GM18868 (cell line): ENCODE measurements around the gene GRN.
"Not testable (repeated sequence)": the region's sequence is repeated elsewhere in the genome, so short reads cannot be mapped to it uniquely, and the experiment has no call there.

ENCODE experiments used
- ATAC-seq: cut with Tn5 transposase; IDR thresholded peaks from one replicate; pipeline ENCODE4 v1.9.1; 2021; ENCODE audit warnings: mild to moderate bottlenecking, moderate library complexity; ENCODE audit not compliant: unreplicated experiment

Gene GRN

DNA sequence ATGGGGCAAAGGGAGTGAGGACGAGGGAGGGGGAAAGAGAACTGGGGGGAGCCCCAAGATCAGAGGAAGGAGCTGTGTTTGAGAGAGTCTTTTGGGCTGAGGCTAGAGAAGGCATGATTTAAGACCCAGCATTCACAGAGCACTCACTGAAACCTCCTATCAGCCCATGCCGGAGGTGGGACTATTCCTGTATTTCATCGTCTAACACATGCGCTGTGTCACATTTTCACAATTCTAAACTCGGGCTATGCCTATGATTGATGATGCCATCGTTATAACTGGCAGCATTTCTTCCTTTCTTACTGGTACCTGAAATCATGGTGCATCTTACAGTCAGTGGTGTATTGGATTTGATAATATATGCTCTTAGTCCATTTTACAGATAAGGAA, 15.0 kb downstream of the GRN start:
- no peak for ATAC-seq

DNA sequence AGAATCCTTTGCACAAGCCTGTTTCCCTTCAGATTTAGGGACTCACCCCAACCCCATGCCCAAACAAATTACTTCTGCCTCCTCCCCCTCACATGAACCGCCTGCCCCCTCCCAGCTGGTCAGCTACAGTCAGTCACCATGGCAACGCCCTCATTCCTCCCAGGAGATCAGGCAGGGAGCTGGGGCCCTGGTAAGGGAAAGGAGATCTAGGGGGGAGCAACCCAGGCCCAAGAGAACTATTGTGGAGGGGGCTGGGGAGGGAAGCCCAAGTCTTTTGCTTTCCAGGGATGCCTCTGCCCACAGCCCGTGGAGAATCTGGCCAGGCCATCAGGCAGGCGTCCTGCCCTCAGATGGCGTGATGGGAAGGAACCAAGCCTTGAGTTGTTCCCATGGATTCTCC, 15.7 kb downstream of the GRN start:
- no peak for ATAC-seq

DNA sequence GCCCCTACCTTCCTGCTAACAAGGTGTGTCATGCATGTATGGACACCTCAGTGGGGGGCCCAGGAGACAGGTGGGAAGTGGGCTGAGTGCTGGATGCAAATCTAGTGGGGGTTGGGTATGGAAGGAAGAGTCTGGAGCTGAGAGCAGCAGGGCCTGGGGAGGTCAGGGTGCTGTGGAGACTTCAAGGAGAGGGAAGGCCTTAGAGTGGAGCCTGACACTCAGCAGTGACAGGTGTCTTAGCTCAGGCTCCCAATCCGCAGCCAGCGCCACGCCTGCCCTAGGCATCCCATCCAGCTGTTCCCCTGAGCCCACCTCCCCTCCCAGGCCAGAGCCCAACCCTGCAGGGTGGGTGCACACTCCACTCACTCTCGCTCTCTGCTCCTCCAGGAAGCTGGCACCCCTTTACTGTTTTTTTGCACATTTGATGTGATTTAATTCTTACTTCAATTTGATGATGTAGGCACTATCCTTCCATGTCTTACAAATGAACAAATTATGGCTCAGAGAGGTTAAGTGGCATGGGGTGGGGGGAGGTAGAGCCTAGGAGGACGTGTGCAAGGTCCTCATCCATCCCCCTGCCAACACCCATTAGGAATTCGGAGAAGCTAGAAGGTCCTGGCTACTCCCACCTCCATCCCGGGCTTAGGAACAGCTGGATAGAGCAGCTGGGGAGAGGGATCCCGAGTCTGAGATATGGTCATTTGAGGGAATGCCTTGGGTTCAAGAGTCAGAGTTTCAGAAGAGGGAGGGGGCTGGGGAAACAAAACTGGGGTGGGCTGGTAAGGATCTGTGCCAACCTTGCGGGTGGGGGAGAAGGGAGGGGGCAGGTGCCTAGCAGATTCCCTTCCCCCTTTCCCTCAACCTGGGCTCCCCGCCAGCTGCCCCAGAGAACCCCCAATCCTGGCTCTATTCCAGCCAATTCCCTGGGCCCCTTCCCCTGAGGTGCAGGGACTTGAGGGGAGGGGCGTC, 16.5 kb downstream of the GRN start:
- ATAC-seq, result no peak

DNA sequence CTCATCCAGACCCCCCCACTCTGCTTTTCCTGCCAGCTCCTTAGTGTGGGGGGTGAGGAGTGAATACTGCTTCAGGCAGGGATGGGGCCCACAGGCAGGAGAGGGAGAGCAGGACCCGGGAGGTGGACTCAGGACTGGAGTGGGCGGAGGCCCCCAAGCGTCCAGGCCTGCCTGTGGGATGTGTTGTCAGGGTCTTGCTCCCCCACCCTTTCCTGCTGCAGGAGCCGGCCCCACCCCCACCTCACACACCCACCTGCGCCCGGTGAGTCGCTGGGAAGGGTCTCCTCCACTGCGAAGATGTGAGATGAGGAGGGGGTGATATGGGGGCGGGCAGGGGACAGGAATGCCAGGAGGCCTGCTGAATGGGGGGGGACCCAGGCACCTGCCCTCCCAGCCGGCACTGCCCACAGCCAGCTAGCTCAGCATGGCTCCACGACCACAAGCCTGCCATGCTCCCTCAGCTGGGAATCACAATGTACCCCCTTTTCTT, 17.4 kb downstream of the GRN start:
- no peak for ATAC-seq

DNA sequence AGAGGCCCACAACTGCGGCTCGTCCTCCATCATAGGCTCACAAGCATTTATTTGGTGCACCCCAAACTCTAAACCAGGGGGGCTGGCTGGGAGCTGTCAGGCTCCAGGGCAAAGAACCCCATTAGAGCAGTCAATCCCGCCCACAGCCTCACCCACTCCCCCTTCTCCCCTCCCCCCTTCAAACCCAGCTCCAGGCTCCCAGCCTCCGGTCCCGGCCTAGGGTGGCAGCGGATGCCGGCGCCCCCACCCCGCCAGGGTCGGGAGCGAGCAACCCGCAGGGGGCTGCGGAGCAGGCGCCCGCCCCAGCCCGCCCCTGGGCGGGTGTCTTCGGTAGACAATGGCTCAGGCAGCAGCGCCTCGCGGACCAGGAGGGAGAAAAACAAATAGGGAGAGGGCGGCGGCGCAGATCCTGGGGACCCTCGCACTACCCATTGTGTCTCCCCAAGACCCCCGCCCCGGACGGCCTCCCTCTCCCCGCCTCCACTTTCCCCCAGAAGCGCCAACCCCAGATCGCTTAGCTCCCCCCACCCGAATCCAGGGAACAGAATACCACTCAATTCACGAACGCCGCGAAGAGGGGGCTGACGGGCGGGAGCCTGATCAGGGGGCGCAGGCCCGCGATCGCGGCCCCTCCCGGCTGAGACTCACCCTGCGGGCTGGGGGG, 18.0 kb downstream of the GRN start:
- peak; percentile 16 for ATAC-seq

DNA sequence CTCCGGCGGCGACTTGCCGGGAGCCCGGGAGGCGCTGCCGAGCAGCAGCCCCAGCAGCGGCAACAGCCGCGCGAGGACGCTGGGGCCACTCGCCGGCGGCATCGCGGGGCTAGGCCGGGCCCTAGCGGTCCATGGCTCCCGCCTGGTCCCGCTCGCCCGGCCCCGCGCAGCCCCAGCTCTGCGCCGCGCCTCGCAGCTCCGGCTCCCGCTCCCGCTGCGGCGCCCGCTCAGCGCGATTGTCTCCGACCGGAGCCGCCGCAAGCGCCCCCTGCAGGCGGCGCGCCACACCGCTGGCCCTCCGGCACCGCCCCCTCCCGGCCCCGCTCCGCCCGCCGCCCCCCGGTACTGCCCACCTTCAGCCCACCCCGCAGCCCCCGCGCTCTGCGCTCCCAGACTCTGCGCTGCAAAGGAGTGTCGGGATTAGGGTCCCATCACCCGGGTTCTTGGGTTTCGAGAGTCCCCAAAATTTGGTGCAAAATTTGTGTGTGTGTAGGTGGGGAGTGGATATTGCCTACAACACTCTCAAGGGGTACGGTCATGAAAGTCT, 18.6 kb downstream of the GRN start, which contains the start of gene FAM171A2:
TSS of gene FAM171A2 (minus strand) at position 241 of the 547 bp plus-strand sequence. CDS start at position 102, 139 bp downstream.
- peak; percentile 60 for ATAC-seq

DNA sequence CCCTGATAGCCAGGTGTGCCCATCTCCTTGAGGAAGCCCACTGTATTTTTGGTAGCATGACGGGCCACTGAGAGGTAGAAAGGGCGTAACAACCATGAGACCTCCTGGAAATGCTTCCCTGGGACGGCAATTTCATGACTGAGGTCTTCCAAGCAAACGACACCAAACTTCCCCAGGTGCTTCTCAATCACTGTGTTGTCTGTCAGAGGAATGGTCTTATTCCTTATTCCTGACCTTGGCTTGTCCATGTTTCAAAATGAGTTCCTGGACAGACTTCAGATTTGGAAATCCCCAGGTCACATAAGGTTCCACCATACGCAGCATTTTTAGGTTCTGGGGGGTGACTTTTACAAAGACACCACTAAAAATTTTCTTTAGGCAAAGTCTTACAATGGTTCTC, 19.9 kb downstream of the GRN start:
- ATAC-seq, result not testable (repeated sequence)

DNA sequence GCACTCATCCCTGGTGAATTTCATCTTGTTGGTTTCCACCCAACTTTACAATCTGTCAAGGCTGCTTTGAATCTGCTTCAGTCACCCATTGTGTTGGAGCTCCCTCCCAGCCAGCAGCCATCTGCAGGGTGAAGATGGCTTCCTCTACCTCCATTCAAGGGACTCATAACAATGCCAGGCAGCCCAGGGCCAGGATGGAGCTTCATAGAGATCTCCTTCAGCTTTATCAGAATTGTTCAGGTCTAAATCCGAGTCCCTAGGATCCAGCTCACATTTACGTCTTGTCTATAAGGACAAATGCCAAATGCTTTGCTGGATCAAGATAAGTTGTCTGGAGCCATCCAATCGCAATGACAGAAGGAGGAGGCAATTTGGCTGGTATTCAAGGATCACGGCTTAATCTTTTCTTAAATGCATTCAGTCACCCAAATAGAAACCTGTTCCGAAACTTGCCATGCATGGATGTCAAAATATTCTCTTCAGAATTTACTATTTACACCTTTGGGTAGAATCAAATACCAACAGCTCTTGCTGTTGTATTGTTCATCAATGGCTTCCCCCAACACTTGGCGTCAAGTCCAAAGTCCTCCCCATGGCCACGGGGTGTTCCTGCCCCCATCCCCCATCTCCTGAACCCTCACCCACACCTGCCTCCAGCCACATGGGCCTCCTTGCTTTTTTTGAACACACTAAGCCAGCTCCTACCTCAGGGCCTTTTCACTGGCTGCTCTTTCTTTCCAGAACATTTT, 22.3 kb downstream of the GRN start:
- ATAC-seq, result no peak

DNA sequence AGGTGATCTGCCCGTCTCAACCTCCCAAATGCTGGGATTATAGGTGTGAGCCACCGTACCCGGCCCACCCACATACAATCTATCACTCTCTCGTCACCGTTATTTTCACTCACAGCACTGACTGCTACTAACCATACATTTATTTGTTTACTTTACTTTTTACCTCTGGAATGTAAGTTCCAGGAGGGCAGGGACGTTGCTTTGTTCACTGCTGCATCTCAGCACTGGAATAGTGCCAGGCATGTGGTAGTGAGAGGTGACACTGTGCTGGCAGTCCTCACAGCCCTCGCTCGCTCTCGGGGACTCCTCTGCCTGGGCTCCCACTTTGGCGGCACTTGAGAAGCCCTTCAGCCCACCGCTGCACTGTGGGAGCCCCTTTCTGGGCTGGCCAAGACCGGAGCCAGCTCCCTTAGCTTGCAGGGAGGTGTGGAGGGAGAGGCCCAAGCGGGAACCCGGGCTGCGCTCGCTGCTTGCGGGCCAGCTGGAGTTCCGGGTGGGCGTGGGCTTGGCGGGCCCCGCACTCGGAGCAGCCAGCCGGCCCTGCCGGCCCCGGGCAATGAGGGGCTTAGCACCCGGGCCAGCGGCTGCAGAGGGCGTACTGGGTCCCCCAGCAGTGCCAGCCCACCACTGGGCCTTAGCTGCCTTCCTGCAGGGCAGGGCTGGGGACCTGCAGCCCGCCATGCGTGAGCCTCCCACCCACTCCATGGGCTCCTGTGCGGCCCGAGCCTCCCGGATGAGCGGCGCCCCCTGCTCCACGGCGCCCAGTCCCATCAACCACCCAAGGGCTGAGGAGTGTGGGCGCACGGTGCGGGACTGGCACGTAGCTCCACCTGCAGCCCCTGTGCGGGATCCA, 23.5 kb downstream of the GRN start:
- ATAC-seq, result not testable (repeated sequence)

DNA sequence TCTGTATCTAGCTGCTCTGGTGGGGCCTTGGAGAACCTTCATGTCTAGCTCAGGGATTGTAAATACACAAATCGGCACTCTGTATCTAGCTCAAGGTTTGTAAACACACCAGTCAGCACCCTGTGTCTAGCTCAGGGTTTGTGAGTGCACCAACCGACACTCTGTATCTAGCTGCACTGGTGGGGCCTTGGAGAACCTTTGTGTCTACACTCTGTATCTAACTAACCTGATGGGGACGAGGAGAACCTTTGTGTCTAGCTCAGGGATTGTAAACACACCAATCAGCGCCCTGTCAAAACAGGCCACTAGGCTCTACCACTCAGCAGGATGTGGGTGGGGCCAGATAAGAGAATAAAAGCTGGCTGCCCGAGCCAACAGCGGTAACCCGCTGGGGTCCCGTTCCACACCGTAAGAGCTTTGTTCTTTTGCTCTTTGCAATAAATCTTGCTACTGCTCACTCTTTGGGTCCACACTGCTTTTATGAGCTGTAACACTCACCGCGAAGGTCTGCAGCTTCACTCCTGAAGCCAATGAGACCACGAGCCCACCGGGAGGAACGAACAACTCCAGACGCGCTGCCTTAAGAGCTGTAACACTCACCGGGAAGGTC, 24.4 kb downstream of the GRN start:
- not testable (repeated sequence) for ATAC-seq

DNA sequence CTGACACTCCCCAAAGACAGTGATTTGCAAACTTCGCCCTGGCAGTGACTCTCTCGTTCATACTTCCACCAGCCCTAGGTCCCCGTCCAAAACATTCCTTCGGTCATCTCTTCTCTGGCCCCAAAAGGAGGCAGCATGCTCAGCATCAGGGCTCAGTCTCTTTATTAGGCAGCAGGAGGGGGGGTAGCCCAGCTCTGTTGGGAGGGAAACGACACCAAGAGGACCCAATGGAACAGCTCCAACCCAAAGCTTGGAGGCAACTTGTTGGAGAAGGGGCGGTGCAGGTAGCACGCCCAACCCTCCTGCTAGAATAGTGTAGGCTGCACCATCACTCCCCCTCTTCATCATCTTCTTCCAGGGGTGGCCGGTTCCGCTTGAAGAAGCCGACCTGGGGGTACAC, 26.9 kb downstream of the GRN start:
- no peak for ATAC-seq

DNA sequence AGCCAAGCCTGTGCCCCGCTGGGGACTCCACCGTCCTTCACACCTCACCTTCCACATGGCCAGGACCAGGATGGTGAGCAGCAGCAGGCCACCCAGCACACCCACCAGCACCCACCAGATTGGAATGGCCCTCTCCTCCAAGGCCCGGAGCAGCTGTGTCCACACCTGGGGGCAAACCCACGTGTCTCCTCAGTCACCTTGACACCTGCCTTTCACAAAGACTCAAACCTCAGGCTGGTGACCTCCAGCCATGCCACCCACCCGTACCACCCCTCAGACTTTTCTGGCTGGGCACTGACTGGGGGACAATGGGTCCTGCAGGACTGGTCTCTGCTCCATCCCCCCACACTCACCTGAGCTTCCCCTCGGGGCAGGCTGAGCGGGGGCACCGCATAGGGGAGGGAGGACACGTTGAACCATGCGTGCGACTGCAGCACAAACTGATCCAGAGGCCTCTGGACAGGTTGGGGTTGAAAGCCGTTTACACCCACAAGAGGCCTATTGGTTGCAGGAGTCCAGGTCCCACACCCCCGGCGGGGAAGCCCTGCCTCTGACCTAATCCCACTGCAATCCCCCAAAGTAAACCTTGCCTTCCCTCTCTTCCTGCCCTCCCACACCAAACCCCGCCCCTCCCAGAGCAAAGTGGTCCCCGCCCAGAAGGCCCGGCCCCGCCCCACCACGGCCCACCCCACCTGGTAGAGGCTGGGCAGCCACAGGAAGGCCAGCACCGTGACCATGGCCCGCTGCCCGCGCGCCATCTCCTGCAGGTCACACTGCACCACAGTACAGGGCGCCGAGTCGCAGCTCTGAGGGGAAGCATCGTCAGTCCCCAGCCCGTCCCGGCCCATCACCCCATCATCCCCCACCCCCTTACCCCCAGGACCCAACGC, 29.4 kb downstream of the GRN start:
- no peak for ATAC-seq

DNA sequence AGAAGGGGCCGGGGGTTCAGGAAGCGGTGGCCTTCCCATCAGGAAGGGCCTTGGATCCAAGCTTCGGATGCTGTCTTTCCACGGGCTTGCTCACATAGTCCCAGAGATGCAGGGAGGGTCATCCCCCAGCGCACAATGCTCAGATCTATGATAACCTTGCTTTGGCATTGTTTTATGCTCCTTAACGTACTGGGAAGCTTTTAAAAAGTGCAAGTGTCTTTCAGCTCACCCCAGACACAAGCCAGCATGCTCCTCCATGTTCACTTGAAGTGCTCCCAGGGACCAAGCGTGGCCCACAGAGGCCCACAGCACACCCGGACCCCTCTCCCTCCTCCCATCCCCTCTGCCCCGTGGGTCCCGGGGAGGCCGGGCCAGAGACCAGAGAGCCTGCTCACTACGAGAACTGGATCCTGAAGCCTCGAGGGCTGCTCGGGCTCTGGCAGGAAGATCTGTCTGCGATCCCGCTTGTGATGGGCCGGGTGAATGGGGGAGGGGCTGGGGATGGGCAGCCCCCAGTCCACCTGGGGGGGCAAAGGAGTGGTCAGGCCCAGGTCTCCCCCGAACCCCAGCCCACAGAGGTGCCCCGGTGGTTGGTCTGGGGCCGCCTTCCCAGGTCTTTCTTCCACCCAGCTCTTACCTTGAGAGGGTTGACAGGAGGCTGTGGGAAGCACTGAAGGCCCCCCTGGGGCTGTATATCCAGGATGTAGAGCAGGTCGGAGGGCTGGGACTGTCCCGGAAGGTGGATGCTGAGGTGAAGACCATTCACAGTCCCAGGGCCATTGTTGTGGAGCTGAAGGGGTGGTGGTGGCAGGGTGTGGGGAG, 30.3 kb downstream of the GRN start:
- no peak for ATAC-seq

DNA sequence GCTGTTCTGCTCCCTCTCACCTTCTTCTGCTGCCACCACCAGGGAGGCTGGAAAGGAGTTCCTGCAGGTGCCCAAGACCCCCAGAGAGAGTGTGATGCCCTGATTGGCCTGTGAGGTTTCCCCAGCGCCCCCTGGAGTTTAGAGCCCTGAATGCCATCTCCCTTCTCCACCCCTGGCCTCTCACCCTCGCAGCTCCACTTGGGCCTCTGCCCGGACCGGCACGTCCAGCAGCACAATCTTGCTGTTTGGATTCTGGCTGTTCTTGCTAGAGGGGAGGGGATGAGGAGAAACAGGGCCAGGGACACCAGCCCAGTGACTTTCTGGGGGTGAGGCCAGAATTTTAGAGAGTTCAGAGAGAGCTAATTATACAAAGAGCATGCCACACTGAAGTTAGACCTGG, 31.0 kb downstream of the GRN start:
- ATAC-seq, result no peak

DNA sequence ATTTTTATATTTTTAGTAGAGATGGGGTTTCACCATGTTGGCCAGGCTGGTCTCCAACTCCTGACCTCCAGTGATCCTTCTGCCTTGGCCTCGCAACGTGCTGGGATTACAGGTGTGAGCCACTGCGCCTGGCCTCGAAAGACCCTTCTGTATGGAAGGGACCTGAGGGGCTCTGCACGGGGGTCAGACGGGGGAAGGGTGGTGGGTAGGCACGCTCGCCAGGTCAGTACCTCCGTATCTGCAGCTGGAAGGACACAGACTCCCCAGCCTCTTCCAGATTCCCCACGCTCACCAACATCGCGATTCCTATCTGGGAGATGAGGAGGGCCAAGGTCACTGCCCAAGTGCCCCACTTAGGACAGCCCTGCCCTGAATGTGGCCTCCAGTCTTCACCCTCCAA, 31.7 kb downstream of the GRN start:
- no peak for ATAC-seq

DNA sequence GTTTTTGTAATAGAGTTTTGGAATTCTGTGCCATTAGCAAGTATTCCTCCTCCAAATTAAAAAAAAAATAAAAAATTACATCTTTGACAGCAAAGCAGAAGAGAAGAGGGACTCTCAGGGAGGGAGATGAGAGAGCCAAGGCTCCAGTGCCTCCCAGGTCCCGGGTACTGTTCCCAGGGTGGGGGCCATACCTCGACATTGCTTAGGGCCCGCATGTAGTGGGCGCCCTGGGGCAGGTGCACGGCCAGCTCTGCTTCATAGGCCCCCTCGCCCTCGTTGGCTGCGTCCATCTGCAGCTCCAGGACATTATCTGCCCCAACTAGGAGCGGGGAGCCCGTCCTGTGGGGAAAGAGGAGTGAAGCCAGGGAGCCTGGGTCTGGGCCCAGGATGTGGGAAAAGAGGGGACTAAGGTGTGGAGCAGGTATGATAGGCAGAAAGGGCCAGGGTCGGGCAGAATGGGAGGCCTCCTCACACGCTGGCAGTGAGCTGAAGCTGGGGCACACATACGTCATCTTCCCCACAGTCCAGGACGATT, 33.1 kb downstream of the GRN start:
- no peak for ATAC-seq

DNA sequence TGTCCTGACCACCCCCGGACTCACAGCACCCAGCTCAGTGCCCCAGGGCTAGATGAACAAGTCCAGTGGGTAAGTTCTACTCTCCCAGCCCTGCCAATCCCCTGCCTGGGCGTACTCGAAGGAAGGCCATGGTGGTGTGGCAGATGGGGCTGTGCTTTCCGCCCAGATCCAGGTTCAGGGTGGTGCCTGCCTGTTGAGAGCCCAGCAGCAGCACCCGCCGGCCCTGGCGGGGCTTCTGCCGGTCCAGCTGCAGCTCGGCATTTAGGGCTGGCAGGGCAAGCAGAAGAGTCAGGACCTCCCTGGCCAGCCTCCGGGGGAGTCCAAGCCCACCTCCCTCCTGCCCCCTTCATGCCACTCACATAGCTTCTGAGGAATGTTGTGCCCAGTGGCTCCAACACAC, 34.8 kb downstream of the GRN start:
- ATAC-seq, result no peak
